Gastroesophageal sphincter (tissue), 4 donors: ENCODE data around the gene CCDC121. TPM values are rescaled to one million over a fixed set of nuclear protein-coding genes. Genes with fewer than 3 reads are reported as not detected.

Experiments used
- ATAC-seq: fragments of 150-250 bp; one replicate; pipeline ENCODE4 v1.9.1; 2016; ENCODE audit warnings: mild to moderate bottlenecking, moderate library complexity
- H3K27ac ChIP-seq, 4 donors: fragments of 200-600 bp; sonication (generic) in 3 of 4; 1 replicate in 3 of 4; 2 replicates in 1 of 4; pipeline ENCODE4 v1.5.1; 2016 to 2019
- H3K27me3 ChIP-seq: fragments of 200-600 bp; sonication (generic); one replicate; pipeline ENCODE4 v1.5.1; 2019
- H3K36me3 ChIP-seq, 2 donors: fragments of 200-600 bp; sonication (generic); one replicate each; pipeline ENCODE4 v1.5.1; 2019; ENCODE audit warnings: control low read depth in 1 of 2
- H3K4me1 ChIP-seq, 3 donors: fragments of 200-600 bp; sonication (generic); 1 replicate in 2 of 3; 2 replicates in 1 of 3; pipeline ENCODE4 v1.5.1; 2016 to 2019; ENCODE audit warnings: control low read depth in 2 of 3
- H3K4me3 ChIP-seq, 2 donors: fragments of 200-600 bp; sonication (generic); one replicate each; pipeline ENCODE4 v1.5.1; 2019; ENCODE audit warnings: mild to moderate bottlenecking in 1 of 2, moderate library complexity in 1 of 2
- H3K9me3 ChIP-seq, 3 donors: fragments of 200-600 bp; sonication (generic); one replicate each; pipeline ENCODE4 v1.5.1; 2017 to 2019; ENCODE audit warnings: control low read depth in 2 of 3
- EP300 ChIP-seq: sonication (generic); formaldehyde crosslinking; IDR thresholded peaks from one replicate; pipeline ENCODE4 v1.6.1; 2017; ENCODE audit warnings: antibody characterized with exemption, mild to moderate bottlenecking
- POLR2A ChIP-seq, 2 donors: fragments of 450-650 bp; IDR thresholded peaks; one replicate each; pipeline ENCODE4 v1.6.1; 2017; ENCODE audit warnings: antibody characterized with exemption in 2 of 2, mild to moderate bottlenecking in 2 of 2, moderate library complexity in 1 of 2
- POLR2AphosphoS5 ChIP-seq: sonication (generic); formaldehyde crosslinking; IDR thresholded peaks from one replicate; pipeline ENCODE4 v1.6.1; 2017; ENCODE audit warnings: antibody characterized with exemption
- WGBS, 2 donors: methylation state at CpG; one replicate each; pipeline ENCODE4 v1.1.5; 2018; ENCODE audit warnings: low coverage in 1 of 2; 5-methylcytosine and 5-hydroxymethylcytosine counted together
- total RNA-seq, 4 donors: library from RNA; depleted of rRNA; stranded (reverse); fragments of >200 nt; gene quantifications; one replicate each; pipeline ENCODE4 v1.1.0, GENCODE V29; 2016
- TF ChIP-seq, protein P1 (sequence below), 4 experiments: fragments of 200-600 bp in 2 of 4; fragments of 450-650 bp in 2 of 4; sonication (generic) in 1 of 4; IDR thresholded peaks; one replicate each; pipeline ENCODE4 v1.5.1; 2017 to 2019; ENCODE audit warnings: antibody characterized with exemption in 4 of 4, mild to moderate bottlenecking in 2 of 4, moderate library complexity in 2 of 4

The CCDC121 gene
- total RNA-seq, 4 donors from 2014 or later: 3.1 to 14.0 (median 5.0) TPM

DNA sequence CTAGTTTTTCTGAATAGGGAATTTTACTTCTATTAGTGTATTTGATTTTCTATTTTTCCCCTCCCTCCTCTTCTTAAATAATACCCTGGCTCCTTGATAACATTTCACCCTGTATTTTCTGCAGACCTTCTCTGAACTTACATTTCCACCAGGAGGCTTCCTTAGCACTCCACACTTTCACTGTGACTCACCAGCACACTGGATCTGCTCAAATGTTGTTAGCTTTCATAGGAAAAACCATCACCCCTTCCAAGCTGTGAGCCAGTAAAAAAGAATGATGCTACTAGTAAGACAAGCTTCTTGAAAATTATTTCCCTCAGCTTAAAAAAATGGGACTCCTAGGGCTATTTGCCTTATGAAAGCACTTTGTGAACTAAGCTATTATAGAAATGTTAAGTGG is 18.5 kb upstream of the CCDC121 start:
- no peak overlapping the region for H3K27ac ChIP-seq
- no peaks in the 10 kb centered on the region for H3K9me3 ChIP-seq
- TF ChIP-seq, protein P1, sequence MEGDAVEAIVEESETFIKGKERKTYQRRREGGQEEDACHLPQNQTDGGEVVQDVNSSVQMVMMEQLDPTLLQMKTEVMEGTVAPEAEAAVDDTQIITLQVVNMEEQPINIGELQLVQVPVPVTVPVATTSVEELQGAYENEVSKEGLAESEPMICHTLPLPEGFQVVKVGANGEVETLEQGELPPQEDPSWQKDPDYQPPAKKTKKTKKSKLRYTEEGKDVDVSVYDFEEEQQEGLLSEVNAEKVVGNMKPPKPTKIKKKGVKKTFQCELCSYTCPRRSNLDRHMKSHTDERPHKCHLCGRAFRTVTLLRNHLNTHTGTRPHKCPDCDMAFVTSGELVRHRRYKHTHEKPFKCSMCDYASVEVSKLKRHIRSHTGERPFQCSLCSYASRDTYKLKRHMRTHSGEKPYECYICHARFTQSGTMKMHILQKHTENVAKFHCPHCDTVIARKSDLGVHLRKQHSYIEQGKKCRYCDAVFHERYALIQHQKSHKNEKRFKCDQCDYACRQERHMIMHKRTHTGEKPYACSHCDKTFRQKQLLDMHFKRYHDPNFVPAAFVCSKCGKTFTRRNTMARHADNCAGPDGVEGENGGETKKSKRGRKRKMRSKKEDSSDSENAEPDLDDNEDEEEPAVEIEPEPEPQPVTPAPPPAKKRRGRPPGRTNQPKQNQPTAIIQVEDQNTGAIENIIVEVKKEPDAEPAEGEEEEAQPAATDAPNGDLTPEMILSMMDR (IDR thresholded peaks at IDR 0.05): no peak
- TF ChIP-seq POLR2AphosphoS5: no peak
- no peak for TF ChIP-seq EP300
- no peak for TF ChIP-seq POLR2A (IDR thresholded peaks at IDR 0.05)
- H3K4me3 ChIP-seq: no peak overlapping the region
- ATAC-seq: no peak
- peaks cover 0 to 99% of the 10 kb centered on the region in 2 donors for H3K36me3 ChIP-seq
- no peaks in the 10 kb centered on the region for H3K4me1 ChIP-seq
- H3K27me3 ChIP-seq: no peaks in the 10 kb centered on the region

DNA sequence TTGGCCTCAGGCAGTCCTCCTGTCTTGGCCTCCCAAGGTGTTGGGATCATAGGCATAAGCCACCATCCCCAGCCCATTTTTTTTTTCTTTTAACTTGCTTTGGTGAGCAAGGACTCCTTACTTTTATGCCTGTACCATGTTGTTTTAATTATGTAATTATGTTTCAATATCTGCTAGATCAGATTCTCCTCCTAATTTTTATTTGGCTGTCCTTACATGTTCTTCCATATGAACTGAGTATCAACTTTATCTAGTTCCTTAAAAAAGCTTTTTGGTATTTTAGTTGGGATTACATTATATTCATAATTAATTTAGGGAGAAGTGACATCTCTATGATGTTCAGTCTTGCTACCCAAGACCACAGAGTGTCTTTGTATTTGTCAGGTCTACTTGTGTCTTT is 16.4 kb upstream of the CCDC121 start:
- no peaks in the 10 kb centered on the region for H3K9me3 ChIP-seq
- ATAC-seq: no peak
- no peaks in the 10 kb centered on the region for H3K4me1 ChIP-seq
- no peak overlapping the region for H3K27ac ChIP-seq
- TF ChIP-seq POLR2A (IDR thresholded peaks at IDR 0.05) (no peak), EP300 (no peak), POLR2AphosphoS5 (no peak)
- TF ChIP-seq, protein P1 (IDR thresholded peaks at IDR 0.05): no peak
- peaks cover 0 to 99% of the 10 kb centered on the region in 2 donors for H3K36me3 ChIP-seq
- H3K27me3 ChIP-seq: no peaks in the 10 kb centered on the region
- H3K4me3 ChIP-seq: no peak overlapping the region

DNA sequence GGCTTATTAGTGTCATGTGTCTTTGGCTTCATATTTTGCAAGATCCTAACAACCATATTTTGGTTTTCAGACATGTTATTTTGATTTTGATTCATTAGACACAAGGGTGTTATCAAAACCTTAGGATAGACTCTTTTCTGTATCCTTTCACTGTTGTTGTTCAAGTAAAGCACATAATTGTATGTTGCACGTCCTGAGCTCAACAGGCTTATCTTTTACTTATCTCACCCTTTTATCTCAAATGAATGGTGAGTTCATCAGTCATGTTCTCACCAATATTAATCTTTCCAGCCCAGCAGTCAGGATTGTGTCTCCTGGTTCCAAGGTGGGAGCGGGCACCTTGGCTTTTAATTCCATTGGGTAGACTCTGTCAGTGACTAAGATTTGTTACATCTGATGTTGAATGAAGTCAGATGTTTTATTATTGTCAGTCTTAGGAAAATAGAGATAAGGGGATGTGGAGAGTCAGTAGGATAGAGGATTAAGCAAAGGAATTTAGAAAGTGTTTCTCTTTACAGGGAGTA is 12.0 kb upstream of the CCDC121 start:
- no peak for ATAC-seq
- H3K36me3 ChIP-seq: peaks cover 3 to 99% of the 10 kb centered on the region in 2 donors
- H3K27me3 ChIP-seq: no peaks in the 10 kb centered on the region
- H3K4me1 ChIP-seq: no peaks in the 10 kb centered on the region
- H3K27ac ChIP-seq: no peak overlapping the region
- no peak overlapping the region for H3K4me3 ChIP-seq
- TF ChIP-seq POLR2A (IDR thresholded peaks at IDR 0.05): no peak
- no peak for TF ChIP-seq EP300
- no peak for TF ChIP-seq POLR2AphosphoS5
- TF ChIP-seq, protein P1 (IDR thresholded peaks at IDR 0.05): no peak
- 68 to 83% methylated on average over 2 of the region's 2 CpGs for WGBS, 2 donors
- no peaks in the 10 kb centered on the region for H3K9me3 ChIP-seq

DNA sequence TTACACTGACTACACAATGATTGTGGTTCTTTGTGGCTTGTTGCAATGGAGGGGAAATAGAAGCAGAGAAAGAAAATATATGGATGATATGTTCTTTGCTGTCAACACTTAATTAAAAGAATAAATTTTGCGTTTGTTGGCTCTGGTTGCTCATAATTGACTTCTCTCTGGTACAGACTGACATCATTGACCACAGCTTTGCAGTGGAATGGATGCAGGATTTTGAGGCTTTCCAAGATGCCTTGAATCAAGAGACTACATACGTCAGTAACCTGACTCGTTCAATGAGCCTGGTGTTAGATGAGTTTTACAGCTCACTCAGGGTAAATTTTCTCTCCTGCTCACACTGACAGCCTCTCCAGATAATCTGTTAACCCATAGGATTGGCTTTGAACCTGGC is 9.9 kb upstream of the CCDC121 start:
- no peak overlapping the region for H3K4me3 ChIP-seq
- H3K27me3 ChIP-seq: no peaks in the 10 kb centered on the region
- no peaks in the 10 kb centered on the region for H3K4me1 ChIP-seq
- no peak for ATAC-seq
- no peaks in the 10 kb centered on the region for H3K9me3 ChIP-seq
- H3K36me3 ChIP-seq: peaks cover 7 to 99% of the 10 kb centered on the region in 2 donors
- TF ChIP-seq POLR2AphosphoS5 (no peak), POLR2A (IDR thresholded peaks at IDR 0.05) (no peak), EP300 (no peak)
- TF ChIP-seq, protein P1 (IDR thresholded peaks at IDR 0.05): no peak
- H3K27ac ChIP-seq: no peak overlapping the region
- WGBS, 2 donors: 51 to 77% methylated on average over 3 of the region's 3 CpGs

DNA sequence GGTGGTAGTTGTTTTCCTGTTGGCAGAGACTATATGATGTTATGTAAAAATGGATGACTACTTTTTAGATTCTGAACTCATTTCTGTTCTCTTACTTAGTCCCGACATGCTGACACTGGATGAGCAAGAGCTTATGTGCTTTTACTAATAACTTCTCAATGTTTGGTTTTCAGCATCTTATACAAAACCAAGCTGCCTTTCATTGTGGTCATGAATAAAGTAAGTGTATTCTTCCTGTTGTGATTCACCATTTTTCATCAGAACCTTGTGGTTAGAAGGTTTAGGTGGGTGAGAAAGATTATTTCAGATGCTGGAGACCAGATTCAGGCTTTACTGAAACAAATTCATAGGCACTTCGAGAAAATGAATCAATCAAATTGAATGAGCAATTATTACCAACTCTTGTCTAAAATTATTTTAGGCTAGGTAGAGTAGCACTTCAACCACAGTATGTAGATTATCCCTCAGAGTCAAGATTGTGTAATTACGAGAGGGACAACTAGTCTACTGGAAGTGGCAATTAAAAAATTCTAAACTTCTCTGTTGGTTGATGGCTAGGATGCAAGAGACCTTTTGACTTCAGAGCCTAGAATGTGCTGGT is 9.3 kb upstream of the CCDC121 start:
- Histone ChIP-seq H3K36me3 (peaks cover 7 to 99% of the 10 kb centered on the region in 2 donors), H3K9me3 (no peaks in the 10 kb centered on the region), H3K27me3 (no peaks in the 10 kb centered on the region), H3K4me1 (no peaks in the 10 kb centered on the region), H3K27ac (no peak overlapping the region), H3K4me3 (no peak overlapping the region)
- WGBS, 2 donors: 72 to 90% methylated on average over 3 of the region's 3 CpGs
- ATAC-seq: no peak
- TF ChIP-seq POLR2A (IDR thresholded peaks at IDR 0.05): no peak
- TF ChIP-seq, protein P1 (IDR thresholded peaks at IDR 0.05): no peak
- TF ChIP-seq POLR2AphosphoS5: no peak
- TF ChIP-seq EP300: no peak
